A673 (cell line): ENCODE data around the gene SOWAHD. TPM values are rescaled to one million over a fixed set of nuclear protein-coding genes. Genes with fewer than 3 reads are reported as not detected.

ENCODE experiments used
- BruUV-seq: library from RNA; stranded (reverse); fragments of 400-500 nt; replicated peaks from 2 replicates; lab custom pipeline; 2021; lab: Mats Ljungman, UMichigan
- CTCF ChIA-PET: fragments of 300-600 bp; sonication (Branson Sonifier 250); formaldehyde crosslinking; loops from one replicate; lab custom pipeline; 2022; ENCODE audit warnings: antibody characterized with exemption; lab: Charles Lee
- POLR2A ChIA-PET: fragments of 300-600 bp; sonication (Branson Sonifier 250); formaldehyde crosslinking; loops from one replicate; lab custom pipeline; 2022; ENCODE audit warnings: antibody characterized with exemption; ENCODE audit not compliant: low non-redundant PET; lab: Charles Lee
- DNase-seq: peaks from one replicate; pipeline ENCODE4 v3.0.0-alpha.2; 2015; ENCODE audit warnings: low spot score
- H3K27ac ChIP-seq: fragments of 200-600 bp; sonication (generic); 2 replicates; pipeline ENCODE4 v1.5.1; 2016; ENCODE audit warnings: mixed run types, low read depth, mild to moderate bottlenecking, mixed read lengths, antibody characterized with exemption, low read length; ENCODE audit not compliant: poor library complexity, severe bottlenecking
- H3K27me3 ChIP-seq: fragments of 200-600 bp; sonication (generic); replicated peaks from 2 replicates; pipeline ENCODE4 v1.6.1; 2017; ENCODE audit warnings: mixed run types, low read depth, mild to moderate bottlenecking, mixed read lengths, antibody characterized with exemption, low read length; ENCODE audit not compliant: insufficient read depth, poor library complexity
- H3K36me3 ChIP-seq: fragments of 200-600 bp; sonication (generic); 2 replicates; pipeline ENCODE4 v1.6.1; 2016; ENCODE audit warnings: mixed run types, mild to moderate bottlenecking, mixed read lengths, antibody characterized with exemption, low read length; ENCODE audit not compliant: insufficient read depth, poor library complexity, severe bottlenecking
- H3K4me1 ChIP-seq: fragments of 200-600 bp; sonication (generic); 2 replicates; pipeline ENCODE4 v1.6.1; 2017; ENCODE audit warnings: mixed run types, mild to moderate bottlenecking, mixed read lengths, antibody characterized with exemption, low read length; ENCODE audit not compliant: insufficient read depth, poor library complexity, severe bottlenecking
- H3K4me3 ChIP-seq: fragments of 200-600 bp; sonication (generic); 2 replicates; pipeline ENCODE4 v1.5.1; 2016; ENCODE audit warnings: low read depth, mixed run types, mild to moderate bottlenecking, mixed read lengths, low read length; ENCODE audit not compliant: poor library complexity, severe bottlenecking
- H3K9me3 ChIP-seq: fragments of 200-600 bp; sonication (generic); 2 replicates; pipeline ENCODE4 v1.6.1; 2016; ENCODE audit warnings: mixed run types, low read depth, mild to moderate bottlenecking, mixed read lengths, antibody characterized with exemption, low read length; ENCODE audit not compliant: poor library complexity, severe bottlenecking
- CTCF ChIP-seq: fragments of 300-800, 200-600 bp; sonication (generic); conservative IDR thresholded peaks from 2 replicates; pipeline ENCODE4 v1.5.1; 2017; ENCODE audit warnings: low read depth, mild to moderate bottlenecking, antibody characterized with exemption, low read length, moderate library complexity, mixed read lengths
- EZH2 ChIP-seq: fragments of 200-600 bp; sonication (generic); IDR thresholded peaks from 2 replicates; pipeline ENCODE4 v1.6.1; 2017; ENCODE audit warnings: borderline replicate concordance, low read depth, mild to moderate bottlenecking, mixed read lengths, antibody characterized with exemption, low read length; ENCODE audit not compliant: poor library complexity, severe bottlenecking
- intact Hi-C: fragments of 100-400 bp; cut with micrococcal nuclease; formaldehyde crosslinking; loops from one replicate; pipeline ENCODE4 v1.10.0; 2022; ENCODE audit not compliant: unreplicated experiment
- total RNA-seq: library from RNA; stranded (reverse); gene quantifications from 2 replicates; pipeline ENCODE4 v1.2.3, GENCODE V29; 2021

Gene SOWAHD
- total RNA-seq, 1 experiment from 2014 or later: not detected

GRCh38 chrX:119753639-119754257, 4.6 kb upstream of the SOWAHD start:
- no peak overlapping the region for H3K4me3 ChIP-seq
- no peaks in the 10 kb centered on the region for H3K4me1 ChIP-seq
- peak; percentile 78 for DNase-seq
- no peaks in the 10 kb centered on the region for H3K36me3 ChIP-seq
- no peaks in the 10 kb centered on the region for H3K9me3 ChIP-seq
- H3K27me3 ChIP-seq: no peaks in the 10 kb centered on the region
- no peak overlapping the region for H3K27ac ChIP-seq
- BruUV-seq: no TSS peak
- ChIA-PET CTCF (interaction anchor here (0.7 to 0.8 kb wide), 2 partner anchors 134 to 144 kb away, joined by 3 to 4 read pairs; no protein-coding TSS in a partner anchor), POLR2A (no interaction called here)
- intact Hi-C loops: loop anchor here (1.0 kb wide), 1 partner anchor 237 kb away; no protein-coding TSS in a partner anchor
- TF ChIP-seq EZH2: no peak
- TF ChIP-seq CTCF: peak; percentile 63

- ChIA-PET POLR2A (no interaction called here), CTCF (no interaction called here)
- H3K27ac ChIP-seq: no peak overlapping the region
- BruUV-seq: no TSS peak
- TF ChIP-seq CTCF (no peak), EZH2 (no peak)
- DNase-seq: no peak
- H3K4me1 ChIP-seq: no peaks in the 10 kb centered on the region
- no peaks in the 10 kb centered on the region for H3K27me3 ChIP-seq
- no peaks in the 10 kb centered on the region for H3K9me3 ChIP-seq
- no peak overlapping the region for H3K4me3 ChIP-seq
- intact Hi-C loops: no loop called here
- H3K36me3 ChIP-seq: no peaks in the 10 kb centered on the region
Observed at GRCh38 chrX:119755981-119756533, 2.3 kb upstream of the SOWAHD start.

DNA sequence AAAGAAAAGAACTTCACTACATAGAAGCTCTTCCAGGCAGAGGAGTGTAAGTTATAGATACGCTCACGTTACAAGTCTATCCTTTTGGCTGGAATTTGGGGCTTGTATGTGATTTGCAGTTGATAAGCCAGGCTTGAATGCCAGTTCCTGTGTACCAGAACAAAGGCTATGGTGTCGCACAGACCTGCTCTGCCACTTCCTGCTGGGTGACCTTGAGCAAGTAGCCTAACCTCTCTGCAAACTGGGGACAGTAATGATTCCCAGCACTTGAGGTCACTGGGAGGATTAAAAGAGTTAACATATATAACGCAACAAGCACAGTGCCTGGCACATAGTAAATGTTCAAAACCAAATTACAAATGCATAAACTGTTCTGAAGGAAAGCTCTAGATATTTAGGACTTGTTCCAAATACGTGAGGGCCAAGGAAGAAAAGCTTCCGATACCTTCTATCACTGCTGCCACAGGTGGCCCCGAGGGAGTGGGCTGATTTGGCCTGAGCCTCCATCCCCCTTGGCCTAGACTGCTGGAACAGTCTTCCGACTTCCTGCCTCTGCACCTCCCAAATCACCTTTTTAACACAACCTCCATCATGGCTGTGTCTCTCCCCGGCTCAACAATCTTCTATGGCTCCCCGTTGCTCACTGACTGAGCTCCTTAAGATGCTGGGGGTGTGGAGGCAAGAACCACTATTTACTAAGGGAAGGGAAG, 1.3 kb upstream of the SOWAHD start:
- intact Hi-C loops: no loop called here

More for the DNA sequence above, 1.3 kb upstream of the SOWAHD start:
- BruUV-seq: no TSS peak
- Histone ChIP-seq H3K36me3 (no peaks in the 10 kb centered on the region), H3K9me3 (no peaks in the 10 kb centered on the region), H3K4me1 (no peaks in the 10 kb centered on the region), H3K4me3 (no peak overlapping the region), H3K27me3 (no peaks in the 10 kb centered on the region), H3K27ac (no peak overlapping the region)
- TF ChIP-seq EZH2 (no peak), CTCF (no peak)
- no peak for DNase-seq
- POLR2A ChIA-PET: no interaction called here
- CTCF ChIA-PET: no interaction called here
